ENCODE data around the gene GGCX. TPM values are rescaled to one million over a fixed set of nuclear protein-coding genes. Genes with fewer than 3 reads are reported as not detected.

Gene GGCX
- total and polyA plus RNA-seq, 2 of the 13 experiments (the other 11 are each of a cell fraction or from before 2014, with no cell fraction given) = 72.5 to 103 TPM

DNA sequence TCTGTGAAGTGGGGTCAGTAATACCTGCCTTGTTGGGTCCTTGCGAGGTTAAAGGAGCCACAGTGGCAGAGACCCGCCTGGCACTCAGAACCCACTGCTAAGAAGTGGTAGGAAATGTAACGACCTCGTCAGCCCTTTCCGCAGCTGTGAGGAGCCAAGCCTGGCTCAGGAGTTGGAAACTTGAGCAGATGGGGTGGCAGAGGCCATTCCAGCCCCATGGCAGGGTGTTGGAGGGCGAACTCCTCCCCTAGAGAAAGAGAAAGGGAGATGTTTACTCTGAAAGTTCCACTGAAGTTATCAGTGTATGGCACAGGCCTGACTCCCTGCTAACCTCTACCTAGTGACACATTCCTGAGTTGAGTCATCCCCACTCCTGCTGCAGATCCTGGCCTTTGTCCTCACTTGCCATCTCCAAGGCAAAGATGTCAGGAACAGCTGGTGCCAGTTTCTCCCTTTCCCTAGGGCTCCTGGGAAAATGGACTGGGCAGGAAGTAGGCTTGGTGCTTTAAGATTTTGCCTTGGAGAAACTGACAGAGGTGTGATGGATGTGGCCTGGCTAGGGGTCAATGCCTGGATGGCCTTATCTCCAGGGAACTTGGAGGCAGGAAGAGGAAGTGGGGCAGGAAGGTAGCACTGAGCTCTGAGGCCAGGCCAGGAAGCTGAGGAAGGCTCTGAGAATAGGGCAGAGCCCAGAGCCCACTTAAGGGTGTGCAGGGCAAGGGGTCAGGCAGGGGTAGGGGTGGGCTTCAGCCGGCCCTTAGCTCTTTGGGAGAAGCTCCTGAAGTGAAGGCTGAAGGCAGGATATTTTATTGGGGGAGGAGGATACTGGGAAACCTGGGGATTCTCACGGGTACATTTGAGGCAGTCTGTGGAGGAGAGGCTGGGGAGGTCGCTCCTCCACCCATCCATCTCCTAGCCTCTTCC, 23.8 kb upstream of the GGCX start (continued):
- TF ChIP-seq, protein P1, sequence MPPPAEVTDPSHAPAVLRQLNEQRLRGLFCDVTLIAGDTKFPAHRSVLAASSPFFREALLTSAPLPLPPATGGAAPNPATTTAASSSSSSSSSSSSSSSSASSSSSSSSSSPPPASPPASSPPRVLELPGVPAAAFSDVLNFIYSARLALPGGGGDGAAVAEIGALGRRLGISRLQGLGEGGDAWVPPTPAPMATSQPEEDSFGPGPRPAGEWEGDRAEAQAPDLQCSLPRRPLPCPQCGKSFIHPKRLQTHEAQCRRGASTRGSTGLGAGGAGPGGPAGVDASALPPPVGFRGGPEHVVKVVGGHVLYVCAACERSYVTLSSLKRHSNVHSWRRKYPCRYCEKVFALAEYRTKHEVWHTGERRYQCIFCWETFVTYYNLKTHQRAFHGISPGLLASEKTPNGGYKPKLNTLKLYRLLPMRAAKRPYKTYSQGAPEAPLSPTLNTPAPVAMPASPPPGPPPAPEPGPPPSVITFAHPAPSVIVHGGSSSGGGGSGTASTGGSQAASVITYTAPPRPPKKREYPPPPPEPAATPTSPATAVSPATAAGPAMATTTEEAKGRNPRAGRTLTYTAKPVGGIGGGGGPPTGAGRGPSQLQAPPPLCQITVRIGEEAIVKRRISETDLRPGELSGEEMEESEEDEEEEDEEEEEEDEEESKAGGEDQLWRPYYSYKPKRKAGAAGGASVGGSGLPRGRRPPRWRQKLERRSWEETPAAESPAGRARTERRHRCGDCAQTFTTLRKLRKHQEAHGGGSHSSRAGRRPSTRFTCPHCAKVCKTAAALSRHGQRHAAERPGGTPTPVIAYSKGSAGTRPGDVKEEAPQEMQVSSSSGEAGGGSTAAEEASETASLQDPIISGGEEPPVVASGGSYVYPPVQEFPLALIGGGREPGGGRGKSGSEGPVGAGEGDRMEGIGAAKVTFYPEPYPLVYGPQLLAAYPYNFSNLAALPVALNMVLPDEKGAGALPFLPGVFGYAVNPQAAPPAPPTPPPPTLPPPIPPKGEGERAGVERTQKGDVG (CRISPR knock-in tag; IDR thresholded peaks at IDR 0.05; ENCODE audit: borderline replicate concordance) = peak; percentile 56; the same call in 1 of the 2 replicates
- no peak for TF ChIP-seq ZBTB7A (CRISPR knock-in tag; IDR thresholded peaks at IDR 0.05)
- peak; percentile 91 for TF ChIP-seq FOXA3 (CRISPR knock-in tag; IDR thresholded peaks at IDR 0.05)
- peak; percentile 78 for TF ChIP-seq ZSCAN31 (CRISPR knock-in tag; IDR thresholded peaks at IDR 0.05; ENCODE audit: low read depth)
- TF ChIP-seq, protein P2, sequence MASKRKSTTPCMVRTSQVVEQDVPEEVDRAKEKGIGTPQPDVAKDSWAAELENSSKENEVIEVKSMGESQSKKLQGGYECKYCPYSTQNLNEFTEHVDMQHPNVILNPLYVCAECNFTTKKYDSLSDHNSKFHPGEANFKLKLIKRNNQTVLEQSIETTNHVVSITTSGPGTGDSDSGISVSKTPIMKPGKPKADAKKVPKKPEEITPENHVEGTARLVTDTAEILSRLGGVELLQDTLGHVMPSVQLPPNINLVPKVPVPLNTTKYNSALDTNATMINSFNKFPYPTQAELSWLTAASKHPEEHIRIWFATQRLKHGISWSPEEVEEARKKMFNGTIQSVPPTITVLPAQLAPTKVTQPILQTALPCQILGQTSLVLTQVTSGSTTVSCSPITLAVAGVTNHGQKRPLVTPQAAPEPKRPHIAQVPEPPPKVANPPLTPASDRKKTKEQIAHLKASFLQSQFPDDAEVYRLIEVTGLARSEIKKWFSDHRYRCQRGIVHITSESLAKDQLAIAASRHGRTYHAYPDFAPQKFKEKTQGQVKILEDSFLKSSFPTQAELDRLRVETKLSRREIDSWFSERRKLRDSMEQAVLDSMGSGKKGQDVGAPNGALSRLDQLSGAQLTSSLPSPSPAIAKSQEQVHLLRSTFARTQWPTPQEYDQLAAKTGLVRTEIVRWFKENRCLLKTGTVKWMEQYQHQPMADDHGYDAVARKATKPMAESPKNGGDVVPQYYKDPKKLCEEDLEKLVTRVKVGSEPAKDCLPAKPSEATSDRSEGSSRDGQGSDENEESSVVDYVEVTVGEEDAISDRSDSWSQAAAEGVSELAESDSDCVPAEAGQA (IDR thresholded peaks at IDR 0.05; ENCODE audit: low read depth) = peak; percentile 62; the same call in 1 of the 2 replicates
- TF ChIP-seq, protein P2 (CRISPR knock-in tag; IDR thresholded peaks at IDR 0.05; ENCODE audit: borderline replicate concordance) = no peak; the same call in 1 of the 2 replicates
- peak; percentile 7; the same call in 1 of the 2 replicates for TF ChIP-seq ZBTB42 (CRISPR knock-in tag; IDR thresholded peaks at IDR 0.05)
- TF ChIP-seq SIN3A (IDR thresholded peaks at IDR 0.05; ENCODE audit: borderline replicate concordance, low read depth, low read length) = peak; percentile 86; the same call in 1 of the 2 replicates
- no peak for TF ChIP-seq KDM5B (CRISPR knock-in tag; IDR thresholded peaks at IDR 0.05; ENCODE audit: borderline replicate concordance)
- peak; percentile 15; the same call in 1 of the 2 replicates for TF ChIP-seq GABPB1 (CRISPR knock-in tag; IDR thresholded peaks at IDR 0.05)
- 0 out of 2 replicates have a peak, but pooled peaks have one; percentile 20 for TF ChIP-seq MEIS1 (CRISPR knock-in tag; IDR thresholded peaks at IDR 0.05; ENCODE audit: borderline replicate concordance)
- TF ChIP-seq, protein P3, sequence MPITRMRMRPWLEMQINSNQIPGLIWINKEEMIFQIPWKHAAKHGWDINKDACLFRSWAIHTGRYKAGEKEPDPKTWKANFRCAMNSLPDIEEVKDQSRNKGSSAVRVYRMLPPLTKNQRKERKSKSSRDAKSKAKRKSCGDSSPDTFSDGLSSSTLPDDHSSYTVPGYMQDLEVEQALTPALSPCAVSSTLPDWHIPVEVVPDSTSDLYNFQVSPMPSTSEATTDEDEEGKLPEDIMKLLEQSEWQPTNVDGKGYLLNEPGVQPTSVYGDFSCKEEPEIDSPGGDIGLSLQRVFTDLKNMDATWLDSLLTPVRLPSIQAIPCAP (CRISPR knock-in tag; IDR thresholded peaks at IDR 0.05; ENCODE audit: low read depth) = 0 out of 2 replicates have a peak, but pooled peaks have one; percentile 88
- TF ChIP-seq, protein P4, sequence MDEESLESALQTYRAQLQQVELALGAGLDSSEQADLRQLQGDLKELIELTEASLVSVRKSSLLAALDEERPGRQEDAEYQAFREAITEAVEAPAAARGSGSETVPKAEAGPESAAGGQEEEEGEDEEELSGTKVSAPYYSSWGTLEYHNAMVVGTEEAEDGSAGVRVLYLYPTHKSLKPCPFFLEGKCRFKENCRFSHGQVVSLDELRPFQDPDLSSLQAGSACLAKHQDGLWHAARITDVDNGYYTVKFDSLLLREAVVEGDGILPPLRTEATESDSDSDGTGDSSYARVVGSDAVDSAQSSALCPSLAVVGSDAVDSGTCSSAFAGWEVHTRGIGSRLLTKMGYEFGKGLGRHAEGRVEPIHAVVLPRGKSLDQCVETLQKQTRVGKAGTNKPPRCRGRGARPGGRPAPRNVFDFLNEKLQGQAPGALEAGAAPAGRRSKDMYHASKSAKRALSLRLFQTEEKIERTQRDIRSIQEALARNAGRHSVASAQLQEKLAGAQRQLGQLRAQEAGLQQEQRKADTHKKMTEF (CRISPR knock-in tag; IDR thresholded peaks at IDR 0.05) = peak; percentile 87; the same call in 1 of the 2 replicates

Data from HepG2 (cell line).